CD8-positive, alpha-beta memory T cell (primary cell): Measurements from ENCODE around the gene FAM83G. TPM values are rescaled to one million over a fixed set of nuclear protein-coding genes. Genes with fewer than 3 reads are reported as not detected.
A peak's percentile ranks its signal among the peaks of the same experiment; 100 is the strongest.

Experiments used
- CTCF ChIA-PET: fragments of 350-600 bp; sonication (Branson Sonifier 250); formaldehyde crosslinking; loops from one replicate; lab custom pipeline; 2021; ENCODE audit warnings: antibody characterized with exemption; lab: Charles Lee
- POLR2A ChIA-PET: fragments of 350-600 bp; sonication (Branson Sonifier 250); formaldehyde crosslinking; loops from one replicate; lab custom pipeline; 2021; ENCODE audit warnings: antibody characterized with exemption; lab: Charles Lee
- DNase-seq, 5 donors: peaks; one replicate each; pipeline versions ENCODE4 v3.0.0 to v3.0.0-alpha.2; 2020 to 2022; ENCODE audit warnings: mixed read lengths in 1 of 5
- H3K27ac ChIP-seq: one replicate; pipeline ENCODE4 v1.7.0; 2013; ENCODE audit warnings: low read depth, mild to moderate bottlenecking, low read length, moderate library complexity
- H3K27me3 ChIP-seq: 2 replicates; pipeline ENCODE4 v1.7.0; 2013; ENCODE audit warnings: low read length, mild to moderate bottlenecking; ENCODE audit not compliant: insufficient read depth, poor library complexity, severe bottlenecking
- H3K36me3 ChIP-seq: 2 replicates; pipeline ENCODE4 v1.7.0; 2013; ENCODE audit warnings: mild to moderate bottlenecking, low read length, moderate library complexity; ENCODE audit not compliant: insufficient read depth
- H3K4me1 ChIP-seq: 2 replicates; pipeline ENCODE4 v1.7.0; 2013; ENCODE audit warnings: mild to moderate bottlenecking, low read length, moderate library complexity; ENCODE audit not compliant: insufficient read depth
- H3K4me3 ChIP-seq: 2 replicates; pipeline ENCODE4 v1.7.0; 2013; ENCODE audit warnings: mild to moderate bottlenecking, low read length
- H3K9me3 ChIP-seq: 2 replicates; pipeline ENCODE4 v1.7.0; 2013; ENCODE audit warnings: mild to moderate bottlenecking, low read length
- H3K27ac Mint-ChIP-seq, 8 donors: one replicate each; pipeline ENCODE4 v1.8.0; 2020 to 2021; ENCODE audit warnings: mixed read lengths in 8 of 8, mild to moderate bottlenecking in 6 of 8, inconsistent platforms in 3 of 8, moderate library complexity in 3 of 8
- H3K27me3 Mint-ChIP-seq, 2 donors: one replicate each; pipeline ENCODE4 v1.8.0; 2020 to 2021; ENCODE audit warnings: mixed read lengths in 2 of 2, mild to moderate bottlenecking in 1 of 2, moderate library complexity in 1 of 2
- H3K36me3 Mint-ChIP-seq, 3 donors: one replicate each; pipeline ENCODE4 v1.8.0; 2020 to 2021; ENCODE audit warnings: mixed read lengths in 3 of 3, inconsistent platforms in 1 of 3, mild to moderate bottlenecking in 1 of 3
- H3K4me1 Mint-ChIP-seq, 3 donors: one replicate each; pipeline ENCODE4 v1.8.0; 2020 to 2021; ENCODE audit warnings: mixed read lengths in 3 of 3, inconsistent platforms in 1 of 3, mild to moderate bottlenecking in 1 of 3
- H3K4me3 Mint-ChIP-seq, 7 donors: one replicate each; pipeline ENCODE4 v1.8.0; 2020 to 2021; ENCODE audit warnings: mixed read lengths in 7 of 7, mild to moderate bottlenecking in 6 of 7, moderate library complexity in 4 of 7, inconsistent platforms in 2 of 7
- H3K9me3 Mint-ChIP-seq, 5 donors: one replicate each; pipeline ENCODE4 v1.8.0; 2020 to 2022; ENCODE audit warnings: mixed read lengths in 5 of 5, mild to moderate bottlenecking in 3 of 5, moderate library complexity in 2 of 5, inconsistent platforms in 1 of 5
- polyA plus RNA-seq: library from polyadenylated mRNA; unstranded; fragments of 300-500 nt; fragmentation: Illumina TruSeq; gene quantifications from one replicate; pipeline ENCODE4 v1.2.3, GENCODE V29; 2021
- total RNA-seq, 2 experiments: library from RNA; stranded (reverse); gene quantifications; one replicate each; pipeline ENCODE4 v1.2.3, GENCODE V29; 2021

The FAM83G gene
- total and polyA plus RNA-seq, 3 experiments from 2014 or later, result 7.3 to 14.6 (median 13.1) TPM

DNA sequence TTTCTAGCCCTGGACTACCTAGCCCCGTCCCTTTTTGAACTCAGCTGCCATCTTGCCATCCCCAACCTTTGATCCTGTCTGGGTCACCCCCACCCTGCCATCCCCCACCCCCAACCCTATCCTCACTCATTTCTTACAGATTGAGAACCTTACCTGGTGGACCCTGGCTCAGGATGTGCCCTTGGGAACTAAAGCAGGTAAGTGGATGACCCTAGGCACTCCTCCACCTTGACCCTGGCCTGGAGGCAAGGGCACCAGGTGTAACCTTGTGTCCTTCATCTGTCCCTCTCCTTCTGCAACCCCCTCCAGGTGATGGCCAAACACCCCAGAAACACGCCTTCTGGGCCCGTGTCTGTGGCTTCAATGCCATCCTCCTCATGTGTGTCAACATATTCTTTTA, 15.5 kb upstream of the FAM83G start:
- peaks cover 2 to 7% of the 10 kb centered on the region in 2 donors for H3K27me3 Mint-ChIP-seq
- POLR2A ChIA-PET, result no interaction called here

GRCh38 chr17:19019041-19019941, 14.7 kb upstream of the FAM83G start:
- Histone ChIP-seq H3K36me3 (peaks cover 4% of the 10 kb centered on the region), H3K9me3 (no peaks in the 10 kb centered on the region), H3K4me1 (peaks cover 7% of the 10 kb centered on the region), H3K27ac (no peak overlapping the region), H3K4me3 (no peak overlapping the region), H3K27me3 (no peaks in the 10 kb centered on the region)
- ChIA-PET POLR2A (no interaction called here), CTCF (interaction anchor here (1.8 kb wide), 1 partner anchor 58 kb away, joined by 6 read pairs; no protein-coding TSS in a partner anchor)
- DNase-seq, result peak in 1 of 5 donors; percentile 42
- H3K4me3 Mint-ChIP-seq, result no peak overlapping the region
- peaks cover 2 to 7% of the 10 kb centered on the region in 2 donors for H3K27me3 Mint-ChIP-seq
- H3K4me1 Mint-ChIP-seq, result peaks cover 5 to 13% (median 7%) of the 10 kb centered on the region in 3 donors
- no peaks in the 10 kb centered on the region for H3K9me3 Mint-ChIP-seq
- H3K36me3 Mint-ChIP-seq, result peaks cover 0 to 33% (median 0%) of the 10 kb centered on the region in 3 donors
- no peak overlapping the region for H3K27ac Mint-ChIP-seq

More for the DNA sequence above, 15.5 kb upstream of the FAM83G start:
- peaks cover 12 to 20% (median 14%) of the 10 kb centered on the region in 3 donors for H3K4me1 Mint-ChIP-seq
- Histone ChIP-seq H3K27ac (no peak overlapping the region), H3K4me3 (no peak overlapping the region), H3K36me3 (peaks cover 4% of the 10 kb centered on the region), H3K4me1 (peaks cover 14% of the 10 kb centered on the region), H3K27me3 (no peaks in the 10 kb centered on the region), H3K9me3 (no peaks in the 10 kb centered on the region)
- peak overlapping the region in 3 of 8 donors; percentile 6 to 61 (median 32) for H3K27ac Mint-ChIP-seq
- H3K36me3 Mint-ChIP-seq, result peaks cover 0 to 39% (median 5%) of the 10 kb centered on the region in 3 donors
- no peaks in the 10 kb centered on the region for H3K9me3 Mint-ChIP-seq
- CTCF ChIA-PET, result interaction anchor here (1.1 kb wide), 1 partner anchor 18 kb away, joined by 3 read pairs; no protein-coding TSS in a partner anchor
- DNase-seq, result peak in 1 of 5 donors; percentile 13
- H3K4me3 Mint-ChIP-seq, result no peak overlapping the region

- Histone ChIP-seq H3K4me3 (no peak overlapping the region), H3K27ac (no peak overlapping the region), H3K27me3 (no peaks in the 10 kb centered on the region), H3K9me3 (no peaks in the 10 kb centered on the region), H3K4me1 (peaks cover under 1% of the 10 kb centered on the region), H3K36me3 (no peaks in the 10 kb centered on the region)
- no peak overlapping the region for H3K4me3 Mint-ChIP-seq
- H3K27ac Mint-ChIP-seq, result no peak overlapping the region
- POLR2A ChIA-PET, result no interaction called here
- DNase-seq, result peak in 1 of 5 donors; percentile 10
- peaks cover 0 to 9% (median 0%) of the 10 kb centered on the region in 3 donors for H3K4me1 Mint-ChIP-seq
- CTCF ChIA-PET, result interaction anchor here (1.8 kb wide), 1 partner anchor 57 kb away, joined by 6 read pairs; no protein-coding TSS in a partner anchor
- H3K27me3 Mint-ChIP-seq, result peaks cover 2 to 7% of the 10 kb centered on the region in 2 donors
- peaks cover 0 to 27% (median 0%) of the 10 kb centered on the region in 3 donors for H3K36me3 Mint-ChIP-seq
- no peaks in the 10 kb centered on the region for H3K9me3 Mint-ChIP-seq
These were observed 14.0 kb upstream of the FAM83G start for GRCh38 chr17:19018600-19018950.

GRCh38 chr17:19017804-19018599, 13.4 kb upstream of the FAM83G start:
- POLR2A ChIA-PET, result no interaction called here

GRCh38 chr17:19017401-19017800, 12.8 kb upstream of the FAM83G start:
- no peak for DNase-seq
- Mint-ChIP-seq H3K27ac (no peak overlapping the region), H3K36me3 (peaks cover 0 to 20% (median 0%) of the 10 kb centered on the region in 3 donors), H3K9me3 (no peaks in the 10 kb centered on the region), H3K4me3 (no peak overlapping the region), H3K27me3 (peaks cover 2 to 7% of the 10 kb centered on the region in 2 donors), H3K4me1 (peaks cover 0 to 6% (median 0%) of the 10 kb centered on the region in 3 donors)
- Histone ChIP-seq H3K4me3 (no peak overlapping the region), H3K9me3 (no peaks in the 10 kb centered on the region), H3K27ac (no peak overlapping the region), H3K27me3 (no peaks in the 10 kb centered on the region), H3K4me1 (no peaks in the 10 kb centered on the region), H3K36me3 (no peaks in the 10 kb centered on the region)
- POLR2A ChIA-PET, result no interaction called here
- CTCF ChIA-PET, result no interaction called here

More at GRCh38 chr17:19017804-19018599, 13.4 kb upstream of the FAM83G start:
- peaks cover 0 to 9% (median 0%) of the 10 kb centered on the region in 3 donors for H3K4me1 Mint-ChIP-seq
- H3K27me3 Mint-ChIP-seq, result peaks cover 2 to 7% of the 10 kb centered on the region in 2 donors
- Histone ChIP-seq H3K4me3 (no peak overlapping the region), H3K36me3 (no peaks in the 10 kb centered on the region), H3K9me3 (no peaks in the 10 kb centered on the region), H3K4me1 (no peaks in the 10 kb centered on the region), H3K27ac (no peak overlapping the region), H3K27me3 (no peaks in the 10 kb centered on the region)
- no peaks in the 10 kb centered on the region for H3K9me3 Mint-ChIP-seq
- no peak overlapping the region for H3K27ac Mint-ChIP-seq
- no peak overlapping the region for H3K4me3 Mint-ChIP-seq
- no peak for DNase-seq
- CTCF ChIA-PET, result interaction anchor here (1.8 kb wide), 1 partner anchor 57 kb away, joined by 6 read pairs; no protein-coding TSS in a partner anchor
- peaks cover 0 to 26% (median 0%) of the 10 kb centered on the region in 3 donors for H3K36me3 Mint-ChIP-seq

DNA sequence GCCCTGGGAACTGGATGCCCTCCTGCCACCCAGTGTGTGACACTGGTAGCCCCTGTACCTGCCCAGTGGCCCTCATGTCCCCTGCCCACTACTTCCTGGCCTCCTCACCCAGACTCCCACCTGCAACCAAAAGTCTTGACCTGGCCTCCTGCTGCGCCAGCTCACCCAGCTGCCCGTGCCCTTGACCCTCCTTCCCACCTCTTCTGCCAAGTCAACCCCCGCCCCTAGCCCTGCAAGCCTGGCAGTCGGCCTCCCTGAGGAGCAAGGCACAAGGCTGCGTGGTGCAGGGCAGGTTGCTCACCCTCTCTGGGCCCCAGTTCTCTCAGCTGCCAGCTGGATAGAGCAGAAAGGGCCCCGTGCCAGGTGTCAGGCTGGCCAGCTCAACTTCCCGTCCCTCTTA, 12.3 kb upstream of the FAM83G start:
- Histone ChIP-seq H3K4me1 (no peaks in the 10 kb centered on the region), H3K36me3 (no peaks in the 10 kb centered on the region), H3K9me3 (no peaks in the 10 kb centered on the region), H3K4me3 (no peak overlapping the region), H3K27me3 (no peaks in the 10 kb centered on the region), H3K27ac (no peak overlapping the region)
- POLR2A ChIA-PET, result no interaction called here
- peak overlapping the region in 1 of 8 donors; percentile 66 for H3K27ac Mint-ChIP-seq
- no peak overlapping the region for H3K4me3 Mint-ChIP-seq
- no peaks in the 10 kb centered on the region for H3K9me3 Mint-ChIP-seq
- peaks cover 0 to 17% (median 0%) of the 10 kb centered on the region in 3 donors for H3K36me3 Mint-ChIP-seq
- H3K27me3 Mint-ChIP-seq, result peaks cover 2 to 7% of the 10 kb centered on the region in 2 donors
- H3K4me1 Mint-ChIP-seq, result peaks cover 0 to 6% (median 0%) of the 10 kb centered on the region in 3 donors
- no peak for DNase-seq
- CTCF ChIA-PET, result no interaction called here

DNA sequence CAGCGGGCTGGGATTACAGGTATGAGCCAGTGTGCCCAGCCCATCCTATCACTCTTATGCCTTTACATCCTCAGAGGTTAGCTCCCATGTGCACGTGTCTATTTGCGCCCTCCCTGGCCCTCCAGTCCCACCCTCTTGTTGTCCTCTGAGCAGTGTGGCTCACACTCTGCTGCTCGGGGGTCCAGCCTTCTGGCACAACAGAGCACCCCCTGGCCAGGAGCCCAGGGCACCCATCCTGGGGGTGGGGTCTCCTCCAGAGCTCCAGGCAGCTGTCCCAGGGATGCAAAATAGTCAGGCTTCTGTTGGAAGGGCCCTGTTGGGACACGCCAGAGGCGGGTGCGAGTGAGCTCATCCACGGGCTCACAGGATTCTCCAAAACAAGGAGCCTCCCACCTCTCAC, 11.7 kb upstream of the FAM83G start:
- H3K9me3 ChIP-seq, result no peaks in the 10 kb centered on the region
- no peaks in the 10 kb centered on the region for H3K27me3 ChIP-seq
- no peak overlapping the region for H3K4me3 ChIP-seq
- H3K4me1 ChIP-seq, result no peaks in the 10 kb centered on the region
- Mint-ChIP-seq H3K36me3 (peaks cover 0 to 14% (median 0%) of the 10 kb centered on the region in 3 donors), H3K4me3 (no peak overlapping the region), H3K4me1 (peaks cover 0 to 6% (median 0%) of the 10 kb centered on the region in 3 donors), H3K9me3 (no peaks in the 10 kb centered on the region), H3K27ac (no peak overlapping the region), H3K27me3 (peaks cover 2 to 7% of the 10 kb centered on the region in 2 donors)
- H3K36me3 ChIP-seq, result no peaks in the 10 kb centered on the region
- no peak overlapping the region for H3K27ac ChIP-seq
- no peak for DNase-seq
- ChIA-PET CTCF (no interaction called here), POLR2A (no interaction called here)
